Measurements from ENCODE around the gene SH3YL1.

Gene SH3YL1

GRCh38 chr2:295090-295489 is 31.3 kb upstream of the SH3YL1 start:
- H3K4me3 ChIP-seq (replicated peaks; ENCODE audit: low read depth, low read length): no peak overlapping the region
- no peak for DNase-seq (ENCODE audit: extremely low read depth, low read depth)
- no peak for TF ChIP-seq CTCF (IDR thresholded peaks at IDR 0.05; ENCODE audit: low read depth, low read length, missing control alignments)

GRCh38 chr2:290090-290722 is 26.4 kb upstream of the SH3YL1 start:
- peak; percentile 85 for TF ChIP-seq CTCF (IDR thresholded peaks at IDR 0.05; ENCODE audit: low read depth, low read length, missing control alignments)
- peak overlapping the region; percentile 36 for H3K4me3 ChIP-seq (replicated peaks; ENCODE audit: low read depth, low read length)
- peak; percentile 21 for DNase-seq (ENCODE audit: extremely low read depth, low read depth)

GRCh38 chr2:289362-290089 is 25.7 kb upstream of the SH3YL1 start:
- no peak for TF ChIP-seq CTCF (IDR thresholded peaks at IDR 0.05; ENCODE audit: low read depth, low read length, missing control alignments)
- H3K4me3 ChIP-seq (replicated peaks; ENCODE audit: low read depth, low read length): peak overlapping the region; percentile 36
- no peak for DNase-seq (ENCODE audit: extremely low read depth, low read depth)

- no peak for DNase-seq (ENCODE audit: extremely low read depth, low read depth)
- TF ChIP-seq CTCF (IDR thresholded peaks at IDR 0.05; ENCODE audit: low read depth, low read length, missing control alignments): no peak
- H3K4me3 ChIP-seq (replicated peaks; ENCODE audit: low read depth, low read length): 0 out of 2 replicates have a peak overlapping the region, but pooled peaks have one; percentile 36
Measured at GRCh38 chr2:288758-289361, 25.0 kb upstream of the SH3YL1 start.

- DNase-seq (ENCODE audit: extremely low read depth, low read depth): no peak
- H3K4me3 ChIP-seq (replicated peaks; ENCODE audit: low read depth, low read length): no peak within 1 kb of the TSS
- TF ChIP-seq CTCF (IDR thresholded peaks at IDR 0.05; ENCODE audit: low read depth, low read length, missing control alignments): no peak
Measured at GRCh38 chr2:287911-288757, 24.3 kb upstream of the SH3YL1 start, which contains the start of gene ALKAL2. ALKAL2 (minus strand) TSS chr2:288091; CDS start chr2:287835, 256 bp downstream.

- no peak for TF ChIP-seq CTCF (IDR thresholded peaks at IDR 0.05; ENCODE audit: low read depth, low read length, missing control alignments)
Measured at GRCh38 chr2:287471-287885, 23.6 kb upstream of the SH3YL1 start.

More at GRCh38 chr2:287471-287885, 23.6 kb upstream of the SH3YL1 start:
- no peak for DNase-seq (ENCODE audit: extremely low read depth, low read depth)
- H3K4me3 ChIP-seq (replicated peaks; ENCODE audit: low read depth, low read length): no peak overlapping the region
